Effector memory CD4-positive, alpha-beta T cell (primary cell): ENCODE data around the gene FAM200C.
"Not testable (repeated sequence)": the region's sequence is repeated elsewhere in the genome, so short reads cannot be mapped to it uniquely, and the experiment has no call there.

Source experiments
- DNase-seq, 3 donors: peaks; one replicate each; pipeline ENCODE4 v3.0.0-alpha.2; 2020
- H3K27ac ChIP-seq: 2 replicates; pipeline ENCODE4 v1.7.0; 2013; ENCODE audit warnings: mild to moderate bottlenecking, low read length, moderate library complexity; ENCODE audit not compliant: insufficient read depth, poor library complexity, severe bottlenecking
- H3K27me3 ChIP-seq: replicated peaks from 2 replicates; pipeline ENCODE4 v1.7.0; 2013; ENCODE audit warnings: mild to moderate bottlenecking, low read length; ENCODE audit not compliant: insufficient read depth, control insufficient read depth, poor library complexity, severe bottlenecking
- H3K36me3 ChIP-seq: 2 replicates; pipeline ENCODE4 v1.7.0; 2013; ENCODE audit warnings: mild to moderate bottlenecking, low read length, moderate library complexity; ENCODE audit not compliant: control insufficient read depth, insufficient read depth
- H3K4me1 ChIP-seq: 2 replicates; pipeline ENCODE4 v1.7.0; 2013; ENCODE audit warnings: low read length, mild to moderate bottlenecking; ENCODE audit not compliant: control insufficient read depth, insufficient read depth, poor library complexity, severe bottlenecking
- H3K4me3 ChIP-seq: 2 replicates; pipeline ENCODE4 v1.7.0; 2013; ENCODE audit warnings: low read length, low read depth, mild to moderate bottlenecking; ENCODE audit not compliant: insufficient read depth, poor library complexity, severe bottlenecking
- H3K9me3 ChIP-seq: 2 replicates; pipeline ENCODE4 v1.7.0; 2013; ENCODE audit warnings: mild to moderate bottlenecking, low read length, moderate library complexity; ENCODE audit not compliant: control insufficient read depth

Gene FAM200C

DNA sequence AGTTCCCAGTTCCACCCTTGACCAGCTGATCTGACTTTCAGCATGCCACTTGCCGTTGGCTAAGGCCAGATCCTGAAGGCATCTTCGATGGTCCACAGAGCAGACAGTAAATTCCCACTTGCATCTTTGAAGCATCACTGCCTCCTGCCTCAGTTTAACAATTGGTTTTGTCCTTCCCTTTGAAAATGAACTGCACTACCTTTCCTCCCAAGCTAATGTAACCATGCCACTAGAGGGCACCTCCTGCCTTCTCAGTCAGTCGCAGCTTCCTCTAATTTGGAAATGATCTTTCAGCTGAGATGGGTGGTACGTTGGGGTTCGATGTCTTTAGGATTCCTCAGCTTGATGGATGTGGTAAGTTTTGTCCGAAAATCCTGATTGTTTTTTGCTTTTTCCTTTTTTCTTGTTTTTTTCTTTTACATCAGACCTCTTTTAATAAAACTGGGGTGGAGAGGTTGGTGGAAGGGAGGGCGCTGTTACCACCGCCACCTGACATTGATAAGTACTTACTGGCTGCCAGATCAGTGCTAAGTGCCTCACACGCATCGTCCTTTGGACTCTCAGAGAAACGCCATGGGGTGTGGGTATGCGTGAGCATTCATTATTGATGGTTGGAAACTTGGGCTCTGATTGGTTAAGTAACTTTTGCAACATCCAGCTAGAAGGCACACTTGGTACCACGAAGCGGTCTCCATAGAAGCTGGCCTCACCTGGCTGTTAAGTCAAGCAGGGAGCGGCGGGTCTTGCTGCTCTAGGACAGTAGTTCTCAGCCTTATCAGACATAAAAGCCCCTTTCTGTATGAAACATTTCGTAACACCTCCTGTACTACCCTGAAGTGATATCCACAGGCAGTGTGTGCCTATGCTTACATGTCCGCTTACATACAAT, 38.7 kb upstream of the FAM200C start:
- peak; percentile 10 to 39 (median 38) for DNase-seq
- Histone ChIP-seq H3K36me3 (no peaks in the 10 kb centered on the region), H3K27ac (peak overlapping the region; percentile 57), H3K9me3 (no peaks in the 10 kb centered on the region), H3K4me1 (no peaks in the 10 kb centered on the region), H3K27me3 (no peaks in the 10 kb centered on the region), H3K4me3 (peak overlapping the region; percentile 66)

DNA sequence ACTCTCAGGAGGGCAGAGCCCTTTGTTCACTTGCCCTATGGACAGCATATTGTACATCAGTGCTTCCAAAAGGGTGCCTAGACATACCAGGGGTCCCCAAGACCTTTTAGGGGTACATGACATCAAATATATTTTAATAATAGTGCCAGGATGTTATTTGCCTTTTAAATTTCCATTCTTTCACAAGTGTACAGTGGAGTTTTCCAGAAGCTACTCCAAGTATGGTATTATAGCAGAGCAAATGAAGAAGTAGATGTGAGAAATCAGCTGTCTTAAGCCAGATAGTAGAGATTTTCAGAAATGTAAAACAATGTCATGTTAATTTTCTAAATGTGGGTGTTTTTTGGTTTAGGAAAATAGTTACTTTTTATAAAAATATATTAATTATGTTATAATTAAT, 37.4 kb upstream of the FAM200C start:
- H3K27ac ChIP-seq, result no peak overlapping the region
- no peak overlapping the region for H3K4me3 ChIP-seq
- H3K9me3 ChIP-seq, result no peaks in the 10 kb centered on the region
- H3K4me1 ChIP-seq, result no peaks in the 10 kb centered on the region
- DNase-seq, result no peak
- H3K27me3 ChIP-seq, result no peaks in the 10 kb centered on the region
- H3K36me3 ChIP-seq, result no peaks in the 10 kb centered on the region

DNA sequence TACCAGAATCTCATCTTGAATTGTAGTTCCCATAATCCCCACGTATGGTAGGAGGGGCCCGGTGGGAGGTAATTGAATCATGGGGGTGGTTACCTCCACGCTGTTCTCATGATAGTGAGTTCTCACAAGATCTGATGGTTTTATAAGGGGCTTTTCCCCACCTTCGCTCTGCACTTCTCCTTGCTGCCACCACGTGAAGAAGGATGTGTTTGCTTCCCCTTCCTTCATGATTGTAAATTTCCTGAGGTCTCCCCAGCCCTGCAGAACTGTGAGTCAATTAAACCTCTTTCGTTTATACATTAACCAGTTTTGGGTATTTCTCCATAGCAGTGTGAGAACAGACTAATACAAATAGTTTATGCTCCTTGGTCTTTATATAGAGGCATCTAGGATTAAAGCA, 36.8 kb upstream of the FAM200C start:
- not testable (repeated sequence) for H3K4me3 ChIP-seq, H3K27ac ChIP-seq, DNase-seq, H3K36me3 ChIP-seq, H3K4me1 ChIP-seq, H3K9me3 ChIP-seq, H3K27me3 ChIP-seq

DNA sequence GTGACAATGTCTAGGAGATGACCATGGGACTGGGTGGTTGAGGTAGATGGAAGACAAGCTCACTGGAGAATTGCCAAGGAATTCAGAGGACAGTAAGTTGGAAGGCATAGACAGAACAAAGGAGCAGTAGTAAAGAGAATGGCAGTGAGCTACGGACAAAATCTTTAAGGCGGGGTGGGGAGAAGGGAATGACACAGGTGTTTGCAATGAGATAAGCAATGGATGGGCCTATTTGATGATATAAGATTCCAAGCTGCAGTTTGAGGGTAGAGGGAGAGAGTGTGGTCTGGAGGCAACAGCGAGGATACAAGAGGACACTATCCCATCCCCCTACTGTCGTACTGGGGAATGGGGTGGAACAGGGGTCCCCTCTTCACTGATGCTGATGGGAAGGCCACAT, 36.2 kb upstream of the FAM200C start:
- DNase-seq, result no peak
- Histone ChIP-seq H3K36me3 (no peaks in the 10 kb centered on the region), H3K9me3 (no peaks in the 10 kb centered on the region), H3K4me3 (no peak overlapping the region), H3K27ac (no peak overlapping the region), H3K4me1 (no peaks in the 10 kb centered on the region), H3K27me3 (no peaks in the 10 kb centered on the region)

DNA sequence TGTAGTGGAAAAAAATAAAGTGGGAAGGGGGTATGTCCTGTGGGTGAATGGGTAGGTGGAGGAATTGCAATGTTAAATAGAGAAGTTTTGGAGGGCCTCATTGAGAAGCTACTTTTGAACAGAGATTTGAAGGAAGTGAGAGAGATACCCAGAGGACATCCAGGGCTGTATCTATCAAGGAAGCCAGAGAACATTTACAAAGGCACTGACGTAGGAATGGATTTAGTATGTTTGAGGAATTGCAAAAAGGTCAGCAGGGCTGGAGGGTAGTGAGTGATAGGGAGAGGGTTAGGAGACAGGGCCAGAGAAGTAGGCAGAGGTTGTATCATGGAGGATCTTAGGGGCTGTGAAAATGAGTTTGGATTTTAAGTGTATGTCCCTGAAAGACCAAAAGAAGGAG, 35.7 kb upstream of the FAM200C start:
- DNase-seq, result no peak
- H3K4me1 ChIP-seq, result no peaks in the 10 kb centered on the region
- H3K27ac ChIP-seq, result no peak overlapping the region
- H3K36me3 ChIP-seq, result no peaks in the 10 kb centered on the region
- H3K27me3 ChIP-seq, result no peaks in the 10 kb centered on the region
- H3K9me3 ChIP-seq, result no peaks in the 10 kb centered on the region
- H3K4me3 ChIP-seq, result no peak overlapping the region

DNA sequence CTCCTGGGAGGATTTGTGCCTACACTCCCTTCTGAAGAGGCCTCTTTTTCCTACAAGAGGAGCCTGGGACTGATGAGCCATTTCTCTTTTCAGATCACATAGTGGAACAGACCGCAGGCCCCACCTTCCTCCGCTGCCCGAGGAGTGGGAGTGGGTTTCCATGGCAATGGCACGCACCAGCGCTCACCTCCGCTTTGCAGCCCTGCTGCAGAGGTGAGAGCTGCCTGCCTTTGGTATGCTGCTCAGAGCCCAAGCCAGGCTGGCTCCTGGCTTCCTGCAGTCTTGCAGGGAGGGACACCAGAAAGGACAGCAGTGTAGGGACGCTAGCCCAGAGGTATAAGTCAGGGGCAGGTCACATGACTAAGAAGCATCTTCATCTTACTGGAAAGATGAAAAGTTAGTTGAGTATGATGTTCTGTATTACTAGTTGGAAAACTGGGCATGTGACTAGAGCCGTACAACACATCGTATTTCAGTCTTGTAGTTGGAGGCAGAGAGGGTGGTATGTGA, 34.2 kb upstream of the FAM200C start:
- Histone ChIP-seq H3K4me1 (no peaks in the 10 kb centered on the region), H3K36me3 (no peaks in the 10 kb centered on the region), H3K27ac (no peak overlapping the region), H3K9me3 (no peaks in the 10 kb centered on the region), H3K4me3 (no peak overlapping the region), H3K27me3 (no peaks in the 10 kb centered on the region)
- no peak for DNase-seq

DNA sequence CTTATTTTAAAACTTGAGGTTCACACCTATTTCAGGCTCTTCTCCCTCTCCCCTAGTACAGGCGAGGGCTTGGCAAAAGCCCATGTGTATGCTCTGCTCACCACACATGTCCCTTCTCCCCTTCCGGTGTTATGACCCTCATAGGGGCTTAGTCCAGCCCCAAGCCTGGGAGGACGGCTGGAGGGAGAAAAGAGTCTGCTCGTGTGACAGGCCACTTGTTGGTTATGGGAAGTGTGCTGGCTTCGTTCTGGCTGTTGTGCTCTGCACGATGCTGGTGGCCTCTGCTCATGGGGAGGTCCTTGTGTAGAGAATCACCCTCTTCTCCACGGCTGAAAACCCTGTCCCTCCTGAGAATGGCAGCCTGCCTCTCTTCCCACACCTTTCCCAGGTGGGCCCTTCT, 32.9 kb upstream of the FAM200C start:
- no peak overlapping the region for H3K4me3 ChIP-seq
- H3K9me3 ChIP-seq, result no peaks in the 10 kb centered on the region
- no peaks in the 10 kb centered on the region for H3K27me3 ChIP-seq
- no peak for DNase-seq
- H3K36me3 ChIP-seq, result peaks cover 3% of the 10 kb centered on the region
- no peaks in the 10 kb centered on the region for H3K4me1 ChIP-seq
- H3K27ac ChIP-seq, result no peak overlapping the region

DNA sequence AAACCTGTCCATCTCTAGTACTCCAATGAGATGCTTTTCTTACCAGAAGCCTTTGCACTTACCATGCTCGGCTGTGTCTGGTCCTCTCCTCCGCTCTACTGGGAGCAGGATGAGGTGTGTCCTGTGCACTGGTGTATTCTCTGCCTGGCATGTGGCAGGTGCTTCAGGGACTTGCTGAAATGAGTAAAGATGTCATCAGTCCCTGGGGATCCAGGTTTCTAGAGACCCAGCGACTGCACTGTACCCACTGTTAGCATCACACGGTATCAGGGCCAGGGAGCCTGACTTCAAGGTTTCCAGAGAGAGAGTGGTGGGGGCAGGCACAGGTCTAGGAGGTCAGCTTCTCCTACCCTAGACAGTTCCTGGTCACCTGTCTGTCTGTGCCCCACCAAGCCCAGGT, 32.3 kb upstream of the FAM200C start:
- no peaks in the 10 kb centered on the region for H3K9me3 ChIP-seq
- H3K27me3 ChIP-seq, result no peaks in the 10 kb centered on the region
- H3K4me1 ChIP-seq, result no peaks in the 10 kb centered on the region
- peaks cover 3% of the 10 kb centered on the region for H3K36me3 ChIP-seq
- no peak overlapping the region for H3K4me3 ChIP-seq
- no peak overlapping the region for H3K27ac ChIP-seq
- DNase-seq, result no peak

DNA sequence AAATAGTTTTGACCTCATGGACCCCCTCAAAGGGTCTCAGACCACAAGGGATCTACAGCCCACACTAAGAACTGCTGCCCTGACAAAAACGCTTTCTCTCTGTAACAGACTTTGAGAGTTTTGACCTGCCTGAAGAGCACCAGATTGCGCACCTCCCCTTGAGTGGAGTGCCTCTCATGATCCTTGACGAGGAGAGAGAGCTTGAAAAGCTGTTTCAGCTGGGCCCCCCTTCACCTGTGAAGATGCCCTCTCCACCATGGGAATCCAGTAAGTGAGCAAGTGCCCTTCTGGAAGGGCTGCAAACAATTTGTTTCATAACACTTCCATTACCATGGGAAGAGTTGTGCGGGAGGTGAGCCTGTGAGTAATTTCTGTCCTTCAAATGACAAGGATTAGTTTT, 27.8 kb upstream of the FAM200C start:
- Histone ChIP-seq H3K4me3 (no peak overlapping the region), H3K36me3 (peaks cover 3% of the 10 kb centered on the region), H3K4me1 (peaks cover 6% of the 10 kb centered on the region), H3K27me3 (no peaks in the 10 kb centered on the region), H3K27ac (no peak overlapping the region), H3K9me3 (no peaks in the 10 kb centered on the region)
- no peak for DNase-seq

DNA sequence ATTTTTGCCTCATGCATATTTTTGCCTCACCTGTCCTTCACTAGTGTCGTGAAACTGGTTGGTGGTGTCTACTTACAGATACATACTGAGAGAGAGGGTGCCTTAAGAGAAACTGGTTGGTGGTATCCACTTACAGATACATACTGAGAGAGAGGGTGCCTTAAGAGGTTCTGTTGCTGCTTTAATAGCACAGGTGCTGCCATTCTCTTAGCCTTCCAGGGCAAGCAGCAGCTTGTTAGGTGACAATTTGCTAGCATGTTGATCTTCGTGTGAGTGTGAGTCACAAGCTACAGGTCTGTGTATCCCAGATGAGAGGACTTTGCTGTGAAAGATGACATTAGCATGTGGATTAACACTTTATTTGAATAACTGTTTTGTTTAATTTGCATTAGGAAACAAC, 23.2 kb upstream of the FAM200C start:
- peak overlapping the region; percentile 18 for H3K27ac ChIP-seq
- no peaks in the 10 kb centered on the region for H3K9me3 ChIP-seq
- H3K4me1 ChIP-seq, result peaks cover 15% of the 10 kb centered on the region
- H3K27me3 ChIP-seq, result no peaks in the 10 kb centered on the region
- no peak for DNase-seq
- H3K36me3 ChIP-seq, result no peaks in the 10 kb centered on the region
- H3K4me3 ChIP-seq, result no peak overlapping the region
